GM12878 (cell line): ENCODE measurements around the gene AOPEP. TPM values are rescaled to one million over a fixed set of nuclear protein-coding genes. Genes with fewer than 3 reads are reported as not detected.
A peak's percentile ranks its signal among the peaks of the same experiment; 100 is the strongest.

ENCODE experiments used
- ATAC-seq: fragments of 200-7000 bp; cut with Tn5 transposase; 3 replicates; pipeline ENCODE4 v1.9.1; 2020; ENCODE audit warnings: mild to moderate bottlenecking, moderate library complexity
- BruUV-seq: library from RNA; stranded (reverse); fragments of 400-500 nt; replicated peaks from 2 replicates; lab custom pipeline; 2021; lab: Mats Ljungman, UMichigan
- CTCF ChIA-PET: fragments of 300-600 bp; sonication (Branson Sonifier 250); formaldehyde crosslinking; extraction: SDS; loops from one replicate; lab custom pipeline; 2021; ENCODE audit warnings: inconsistent platforms; lab: Yijun Ruan, JAX
- POLR2A ChIA-PET: fragments of 350-600 bp; formaldehyde crosslinking; extraction: SDS; loops from one replicate; lab custom pipeline; 2021; ENCODE audit warnings: inconsistent platforms; lab: Charles Lee
- RAD21 ChIA-PET: fragments of 300-600 bp; sonication (Branson Sonifier 250); formaldehyde crosslinking; loops from one replicate; lab custom pipeline; 2023; ENCODE audit warnings: antibody characterized with exemption; ENCODE audit not compliant: unreplicated experiment; lab: Charles Lee
- SMC1A ChIA-PET: fragments of 300-600 bp; sonication (Branson Sonifier 250); formaldehyde crosslinking; loops from one replicate; lab custom pipeline; 2023; ENCODE audit not compliant: unreplicated experiment, uncharacterized antibody; lab: Charles Lee
- DNase-seq: peaks from one replicate; pipeline ENCODE4 v3.0.0-alpha.2; 2011; ENCODE audit warnings: low read depth, low spot score
- FAIRE-seq: peaks from 3 replicates; lab custom pipeline; 2011; peaks lifted over from hg19 to GRCh38; lab: Jason Lieb, UNC
- H2AFZ ChIP-seq: 2 replicates; pipeline ENCODE4 v1.6.0; 2011; ENCODE audit warnings: low read depth, low read length, control low read depth; ENCODE audit not compliant: control insufficient read depth
- H3K27ac ChIP-seq: 2 replicates; pipeline ENCODE4 v1.5.1; 2011; ENCODE audit warnings: control low read depth; ENCODE audit not compliant: control insufficient read depth, insufficient read depth
- H3K27me3 ChIP-seq, 2 experiments: replicated peaks in 1 of 2; 2 replicates each; pipeline versions ENCODE4 v1.6.0 to v1.6.1; 2011; ENCODE audit warnings: low read length in 1 of 2; ENCODE audit not compliant: control insufficient read depth in 2 of 2, insufficient read depth in 2 of 2
- H3K36me3 ChIP-seq, 2 experiments: 2 replicates each; pipeline ENCODE4 v1.5.1; 2011; ENCODE audit warnings: low read length in 1 of 2; ENCODE audit not compliant: control insufficient read depth in 2 of 2, insufficient read depth in 2 of 2
- H3K4me1 ChIP-seq: 2 replicates; pipeline ENCODE4 v1.6.1; 2011; ENCODE audit warnings: mild to moderate bottlenecking, low read length, moderate library complexity, mixed read lengths; ENCODE audit not compliant: control insufficient read depth, insufficient read depth
- H3K4me2 ChIP-seq: 2 replicates; pipeline ENCODE4 v1.6.0; 2011; ENCODE audit warnings: control low read depth; ENCODE audit not compliant: control insufficient read depth, insufficient read depth
- H3K4me3 ChIP-seq: fragments of 200-600 bp; sonication (generic); 2 replicates; pipeline ENCODE4 v1.5.1; 2016
- H3K79me2 ChIP-seq: 2 replicates; pipeline ENCODE4 v1.6.0; 2011; ENCODE audit warnings: low read length; ENCODE audit not compliant: control insufficient read depth, insufficient read depth
- H3K9ac ChIP-seq: 2 replicates; pipeline ENCODE4 v1.8.0; 2011; ENCODE audit warnings: low read length, control low read depth, mixed read lengths; ENCODE audit not compliant: control insufficient read depth, insufficient read depth
- H3K9me3 ChIP-seq: replicated peaks from 3 replicates; pipeline ENCODE4 v1.5.1; 2011; ENCODE audit warnings: mild to moderate bottlenecking, low read length; ENCODE audit not compliant: control insufficient read depth, insufficient read depth
- H4K20me1 ChIP-seq: 2 replicates; pipeline ENCODE4 v1.6.0; 2011; ENCODE audit not compliant: control insufficient read depth, insufficient read depth
- ATF7 ChIP-seq: fragments of 450-650 bp; IDR thresholded peaks from 2 replicates; pipeline ENCODE4 v1.6.1; 2016; ENCODE audit warnings: low read depth, mild to moderate bottlenecking
- CREM ChIP-seq: IDR thresholded peaks from 2 replicates; pipeline ENCODE4 v1.6.1; 2014; ENCODE audit warnings: antibody characterized with exemption, low read depth
- E2F8 ChIP-seq: fragments of 450-650 bp; IDR thresholded peaks from 2 replicates; pipeline ENCODE4 v1.6.1; 2018; ENCODE audit warnings: mild to moderate bottlenecking, low read depth, moderate library complexity; ENCODE audit not compliant: partially characterized antibody
- HDGF ChIP-seq: fragments of 450-650 bp; IDR thresholded peaks from 2 replicates; pipeline ENCODE4 v1.6.1; 2016; ENCODE audit warnings: antibody characterized with exemption
- IKZF1 ChIP-seq: fragments of 450-650 bp; conservative IDR thresholded peaks from 2 replicates; pipeline ENCODE4 v1.6.1; 2017; ENCODE audit warnings: antibody characterized with exemption, mild to moderate bottlenecking
- JUNB ChIP-seq: IDR thresholded peaks from 2 replicates; pipeline ENCODE4 v1.6.1; 2016; ENCODE audit warnings: antibody characterized with exemption, mild to moderate bottlenecking
- MEF2B ChIP-seq: fragments of 450-650 bp; IDR thresholded peaks from 2 replicates; pipeline ENCODE4 v1.6.1; 2018; ENCODE audit warnings: mild to moderate bottlenecking, moderate library complexity; ENCODE audit not compliant: partially characterized antibody, poor library complexity, severe bottlenecking
- MXI1 ChIP-seq: fragments of 150-350 bp; IDR thresholded peaks from 2 replicates; pipeline ENCODE4 v1.6.1; 2011; ENCODE audit warnings: low read depth, mild to moderate bottlenecking, inconsistent platforms, low read length, improper control_type of control experiment
- PML ChIP-seq: IDR thresholded peaks from 2 replicates; pipeline ENCODE4 v1.6.1; 2012; ENCODE audit warnings: low read length, inconsistent platforms
- POU2F2 ChIP-seq: IDR thresholded peaks from 3 replicates; pipeline ENCODE4 v1.6.1; 2011; ENCODE audit warnings: low read depth, mild to moderate bottlenecking, low read length, borderline replicate concordance
- STAT1 ChIP-seq: fragments of 450-650 bp; conservative IDR thresholded peaks from 2 replicates; pipeline ENCODE4 v1.6.1; 2014; ENCODE audit warnings: antibody characterized with exemption, mild to moderate bottlenecking
- TBL1XR1 ChIP-seq: IDR thresholded peaks from 2 replicates; pipeline ENCODE4 v1.6.1; 2012; ENCODE audit warnings: low read depth, low read length, improper control_type of control experiment
- TCF12 ChIP-seq: IDR thresholded peaks from 2 replicates; pipeline ENCODE4 v1.6.1; 2011; ENCODE audit warnings: low read depth, mild to moderate bottlenecking, low read length
- TCF3 ChIP-seq: IDR thresholded peaks from 2 replicates; pipeline ENCODE4 v1.6.1; 2012; ENCODE audit warnings: low read depth, mild to moderate bottlenecking, low read length, borderline replicate concordance; ENCODE audit not compliant: insufficient read depth
- WGBS: methylation state at CpG from one replicate; pipeline ENCODE4 v1.1.6; 2016; ENCODE audit warnings: low lambda C conversion rate; ENCODE audit not compliant: insufficient replicate concordance, insufficient coverage; ENCODE audit errors: missing lambda C conversion rate; 5-methylcytosine and 5-hydroxymethylcytosine counted together
- in situ Hi-C: fragments of 300-500 bp; cut with MboI; formaldehyde crosslinking; loops from 9 replicates; pipeline ENCODE4 v1.14.3; 2018; ENCODE audit warnings: mixed read lengths
- intact Hi-C: fragments of 100-400 bp; cut with micrococcal nuclease; formaldehyde crosslinking; loops from one replicate; pipeline ENCODE4 v1.14.2; 2022; ENCODE audit not compliant: unreplicated experiment
- polyA plus RNA-seq, 11 experiments: library from polyadenylated mRNA; depleted of rRNA in 4 of 11; unstranded in 6 of 11; stranded (reverse) in 5 of 11; fragments of >200 nt; fragmentation: Nextera tagmentation in 4 of 11; fragmentation: Illumina TruSeq in 1 of 11; extraction: Ambion mirVana in 4 of 11; extraction: Trizol in 1 of 11; gene quantifications; 1 replicate in 1 of 11; 2 replicates in 10 of 11; pipeline versions ENCODE4 v1.2.1 to v1.2.3, GENCODE V29; 2011 to 2016; ENCODE audit warnings: inconsistent platforms in 2 of 11, missing spikeins in 2 of 11, low read depth in 1 of 11
- total RNA-seq, 4 experiments: library from RNA; depleted of rRNA in 3 of 4; stranded (reverse); fragments of >200 nt in 3 of 4; fragmentation: Illumina TruSeq in 1 of 4; extraction: Trizol in 1 of 4; gene quantifications; 2 replicates each; pipeline versions ENCODE4 v1.2.1 to v1.2.3, GENCODE V29; 2013 to 2021
- TF ChIP-seq, protein P1 (sequence below): fragments of 450-650 bp; formaldehyde crosslinking; IDR thresholded peaks from 2 replicates; pipeline ENCODE4 v1.4.0; 2020; ENCODE audit warnings: mild to moderate bottlenecking, moderate library complexity

AOPEP gene
- total and polyA plus RNA-seq, 10 of the 15 experiments (the other 5 are each of a cell fraction or from before 2014, with no cell fraction given), result 2.3 to 16.9 (median 10.1) TPM

GRCh38 chr9:94829380-94830070 lies 103.0 kb downstream of the AOPEP start:
- POLR2A ChIA-PET, result interaction anchor here (0.6 kb wide), 1 partner anchor 46 kb away, joined by 4 read pairs; no protein-coding TSS in a partner anchor

More at GRCh38 chr9:94829380-94830070, 103.0 kb downstream of the AOPEP start:
- peak overlapping the region; percentile 41; the same call in 1 of the 2 replicates for H3K27ac ChIP-seq
- H3K4me1 ChIP-seq, result peaks cover 9% of the 10 kb centered on the region
- TF ChIP-seq PML (no peak), MEF2B (peak; percentile 65), ATF7 (peak; percentile 84), CREM (peak; percentile 57), STAT1 (no peak), MXI1 (no peak), IKZF1 (peak; percentile 36; the same call in 1 of the 2 replicates), TCF3 (peak; percentile 85; the same call in 1 of the 2 replicates), TBL1XR1 (no peak), HDGF (no peak), TCF12 (peak; percentile 90), POU2F2 (no peak), E2F8 (no peak), JUNB (no peak)
- TF ChIP-seq, protein P1, sequence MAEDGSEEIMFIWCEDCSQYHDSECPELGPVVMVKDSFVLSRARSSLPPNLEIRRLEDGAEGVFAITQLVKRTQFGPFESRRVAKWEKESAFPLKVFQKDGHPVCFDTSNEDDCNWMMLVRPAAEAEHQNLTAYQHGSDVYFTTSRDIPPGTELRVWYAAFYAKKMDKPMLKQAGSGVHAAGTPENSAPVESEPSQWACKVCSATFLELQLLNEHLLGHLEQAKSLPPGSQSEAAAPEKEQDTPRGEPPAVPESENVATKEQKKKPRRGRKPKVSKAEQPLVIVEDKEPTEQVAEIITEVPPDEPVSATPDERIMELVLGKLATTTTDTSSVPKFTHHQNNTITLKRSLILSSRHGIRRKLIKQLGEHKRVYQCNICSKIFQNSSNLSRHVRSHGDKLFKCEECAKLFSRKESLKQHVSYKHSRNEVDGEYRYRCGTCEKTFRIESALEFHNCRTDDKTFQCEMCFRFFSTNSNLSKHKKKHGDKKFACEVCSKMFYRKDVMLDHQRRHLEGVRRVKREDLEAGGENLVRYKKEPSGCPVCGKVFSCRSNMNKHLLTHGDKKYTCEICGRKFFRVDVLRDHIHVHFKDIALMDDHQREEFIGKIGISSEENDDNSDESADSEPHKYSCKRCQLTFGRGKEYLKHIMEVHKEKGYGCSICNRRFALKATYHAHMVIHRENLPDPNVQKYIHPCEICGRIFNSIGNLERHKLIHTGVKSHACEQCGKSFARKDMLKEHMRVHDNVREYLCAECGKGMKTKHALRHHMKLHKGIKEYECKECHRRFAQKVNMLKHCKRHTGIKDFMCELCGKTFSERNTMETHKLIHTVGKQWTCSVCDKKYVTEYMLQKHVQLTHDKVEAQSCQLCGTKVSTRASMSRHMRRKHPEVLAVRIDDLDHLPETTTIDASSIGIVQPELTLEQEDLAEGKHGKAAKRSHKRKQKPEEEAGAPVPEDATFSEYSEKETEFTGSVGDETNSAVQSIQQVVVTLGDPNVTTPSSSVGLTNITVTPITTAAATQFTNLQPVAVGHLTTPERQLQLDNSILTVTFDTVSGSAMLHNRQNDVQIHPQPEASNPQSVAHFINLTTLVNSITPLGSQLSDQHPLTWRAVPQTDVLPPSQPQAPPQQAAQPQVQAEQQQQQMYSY (CRISPR knock-in tag), result no peak
- TF ChIP-seq, all 136 proteins: peak for 6
- CTCF ChIA-PET, result interaction anchor here (0.6 kb wide), 1 partner anchor 21 kb away, joined by 4 read pairs; no protein-coding TSS in a partner anchor
- SMC1A ChIA-PET, result interaction anchor here (0.6 to 2.2 kb wide), 5 partner anchors 11 to 37 kb away, joined by 3 to 9 read pairs (median 4); no protein-coding TSS in a partner anchor
- in situ Hi-C loops (no loop called here), intact Hi-C loops (no loop called here)
- DNase-seq (no peak), FAIRE-seq (peak; percentile 35), ATAC-seq (peak; percentile 89)
- H3K79me2 ChIP-seq, result no peaks in the 10 kb centered on the region
- H3K4me2 ChIP-seq, result peak overlapping the region; percentile 19; the same call in 1 of the 2 replicates
- H3K27me3 ChIP-seq, result no peaks in the 10 kb centered on the region
- RAD21 ChIA-PET, result no interaction called here
- 90% methylated on average over 4 of the region's 4 CpGs for WGBS
- H3K9me3 ChIP-seq, result peaks cover 2% of the 10 kb centered on the region; the same call in 1 of the 3 replicates
- H2AFZ ChIP-seq, result peak overlapping the region; percentile 42
- no peaks in the 10 kb centered on the region; a peak in 1 of 4 replicates for H3K36me3 ChIP-seq
- no peaks in the 10 kb centered on the region for H4K20me1 ChIP-seq
- H3K4me3 ChIP-seq, result no peak overlapping the region
- H3K9ac ChIP-seq, result no peak overlapping the region
- BruUV-seq, result no TSS peak
